ENCODE data around the gene DTWD2. TPM values are rescaled to one million over a fixed set of nuclear protein-coding genes. Genes with fewer than 3 reads are reported as not detected.
A peak's percentile ranks its signal among the peaks of the same experiment; 100 is the strongest.

Gene DTWD2
- total RNA-seq, result 1 to 10 TPM; 5.4 to 6.7 TPM

GRCh38 chr5:118987988-118988865 is at the start of gene DTWD2:
Gene DTWD2 (minus strand): TSS chr5:118988547. CDS start chr5:118988511, 36 bp downstream.
- CTCF ChIA-PET, result interaction anchor here (0.6 to 4.7 kb wide), 96 partner anchors 9 to 777 kb away, joined by 3 to 95 read pairs (median 5); partner anchors contain the start of genes DMXL1 and HSD17B4
- H3K4me1 Mint-ChIP-seq (ENCODE audit: low read depth), result peaks cover 27% of the 10 kb centered on the region
- peaks cover 3% of the 10 kb centered on the region for H3K9me3 Mint-ChIP-seq
- POLR2A ChIA-PET, result interaction anchor here (0.6 to 1.9 kb wide), 5 partner anchors 32 to 462 kb away, joined by 3 to 6 read pairs (median 3); no protein-coding TSS in a partner anchor
- intact Hi-C loops (cut with micrococcal nuclease), result loop anchor here (1.0 to 5.0 kb wide), 4 partner anchors 84 to 447 kb away; partner anchors contain the start of gene DMXL1
- TF ChIP-seq, protein P1, sequence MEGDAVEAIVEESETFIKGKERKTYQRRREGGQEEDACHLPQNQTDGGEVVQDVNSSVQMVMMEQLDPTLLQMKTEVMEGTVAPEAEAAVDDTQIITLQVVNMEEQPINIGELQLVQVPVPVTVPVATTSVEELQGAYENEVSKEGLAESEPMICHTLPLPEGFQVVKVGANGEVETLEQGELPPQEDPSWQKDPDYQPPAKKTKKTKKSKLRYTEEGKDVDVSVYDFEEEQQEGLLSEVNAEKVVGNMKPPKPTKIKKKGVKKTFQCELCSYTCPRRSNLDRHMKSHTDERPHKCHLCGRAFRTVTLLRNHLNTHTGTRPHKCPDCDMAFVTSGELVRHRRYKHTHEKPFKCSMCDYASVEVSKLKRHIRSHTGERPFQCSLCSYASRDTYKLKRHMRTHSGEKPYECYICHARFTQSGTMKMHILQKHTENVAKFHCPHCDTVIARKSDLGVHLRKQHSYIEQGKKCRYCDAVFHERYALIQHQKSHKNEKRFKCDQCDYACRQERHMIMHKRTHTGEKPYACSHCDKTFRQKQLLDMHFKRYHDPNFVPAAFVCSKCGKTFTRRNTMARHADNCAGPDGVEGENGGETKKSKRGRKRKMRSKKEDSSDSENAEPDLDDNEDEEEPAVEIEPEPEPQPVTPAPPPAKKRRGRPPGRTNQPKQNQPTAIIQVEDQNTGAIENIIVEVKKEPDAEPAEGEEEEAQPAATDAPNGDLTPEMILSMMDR (IDR thresholded peaks at IDR 0.05), result peak; percentile 99
- no peaks in the 10 kb centered on the region for H3K36me3 Mint-ChIP-seq (ENCODE audit: low read depth)
- H3K27ac Mint-ChIP-seq, result peak within 1 kb of the TSS; percentile 80
- ATAC-seq (peak; percentile 92), DNase-seq (peak; percentile 94)
- peak within 1 kb of the TSS; percentile 77 for H3K4me3 Mint-ChIP-seq
- no peaks in the 10 kb centered on the region for H3K27me3 Mint-ChIP-seq

- intact Hi-C loops (cut with micrococcal nuclease), result no loop called here
- POLR2A ChIA-PET, result no interaction called here
- peaks cover 9% of the 10 kb centered on the region for H3K4me1 Mint-ChIP-seq (ENCODE audit: low read depth)
- TF ChIP-seq, protein P1 (IDR thresholded peaks at IDR 0.05), result no peak
- no peak overlapping the region for H3K4me3 Mint-ChIP-seq
- H3K27ac Mint-ChIP-seq, result no peak overlapping the region
- H3K36me3 Mint-ChIP-seq (ENCODE audit: low read depth), result no peaks in the 10 kb centered on the region
- no peak for DNase-seq
- no peaks in the 10 kb centered on the region for H3K9me3 Mint-ChIP-seq
- H3K27me3 Mint-ChIP-seq, result no peaks in the 10 kb centered on the region
- CTCF ChIA-PET, result interaction anchor here (1.2 kb wide), 1 partner anchor 375 kb away, joined by 4 read pairs; no protein-coding TSS in a partner anchor
- no peak for ATAC-seq
Measured at GRCh38 chr5:119037496-119038215, 49.3 kb upstream of the DTWD2 start.

DNA sequence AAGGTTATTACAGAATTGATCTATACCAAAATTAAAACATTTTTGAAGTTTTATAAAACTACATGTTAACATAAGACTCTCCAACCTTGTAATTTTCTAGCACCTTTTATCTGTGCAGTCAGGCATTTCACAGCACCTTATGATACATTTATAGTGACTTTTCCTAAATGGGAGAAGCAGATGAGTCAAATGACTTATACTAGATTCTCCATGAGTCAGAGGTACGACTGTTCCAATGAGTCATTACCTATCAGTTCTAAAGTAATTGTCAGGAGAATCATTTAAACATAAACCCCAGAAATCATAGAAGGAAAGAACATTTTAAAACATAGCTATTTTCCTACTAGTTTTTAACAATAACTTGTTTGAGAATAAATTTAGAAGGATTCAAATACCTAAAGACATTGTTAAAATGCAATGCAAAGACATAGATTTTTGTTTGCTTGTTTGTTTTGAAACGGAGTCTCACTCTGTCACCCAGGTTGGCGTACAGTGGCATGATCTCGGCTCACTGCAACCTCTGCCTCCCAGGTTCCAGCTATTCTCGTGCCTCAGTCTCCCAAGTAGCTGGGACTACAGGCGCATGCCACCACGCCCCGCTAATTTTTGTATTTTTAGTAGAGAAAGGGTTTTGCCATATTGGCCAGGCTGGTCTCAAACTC is 47.9 kb upstream of the DTWD2 start:
- TF ChIP-seq, protein P1 (IDR thresholded peaks at IDR 0.05), result no peak
- ATAC-seq (peak; percentile 78), DNase-seq (no peak)
- CTCF ChIA-PET, result interaction anchor here (0.6 kb wide), 1 partner anchor 49 kb away, joined by 4 read pairs; no protein-coding TSS in a partner anchor
- Mint-ChIP-seq H3K27me3 (no peaks in the 10 kb centered on the region), H3K27ac (peak overlapping the region; percentile 14), H3K9me3 (no peaks in the 10 kb centered on the region), H3K4me3 (no peak overlapping the region), H3K4me1 (ENCODE audit: low read depth) (peaks cover 23% of the 10 kb centered on the region), H3K36me3 (ENCODE audit: low read depth) (no peaks in the 10 kb centered on the region)
- intact Hi-C loops (cut with micrococcal nuclease), result no loop called here
- POLR2A ChIA-PET, result interaction anchor here (0.7 kb wide), 1 partner anchor 51 kb away, joined by 4 read pairs; no protein-coding TSS in a partner anchor

DNA sequence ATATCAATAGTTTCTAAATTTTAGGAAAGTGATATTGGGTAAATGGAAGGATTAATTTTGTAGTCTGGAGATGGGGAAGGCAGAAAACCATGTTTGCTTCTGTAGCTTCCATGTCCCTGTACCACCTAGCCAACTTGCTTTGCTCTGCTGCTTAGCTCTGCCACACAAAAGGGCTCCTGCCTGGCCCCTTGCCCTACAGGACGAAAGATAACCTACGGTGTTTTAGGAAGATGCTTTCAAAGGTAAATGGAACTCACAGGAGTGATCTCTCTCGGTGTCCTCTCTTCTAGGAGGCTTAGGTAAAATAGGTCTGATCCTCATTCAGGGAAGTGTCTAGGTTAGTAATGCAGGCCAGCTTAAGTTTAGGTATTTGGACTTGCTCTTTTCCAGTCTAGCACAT is 44.8 kb upstream of the DTWD2 start:
- Mint-ChIP-seq H3K27me3 (no peaks in the 10 kb centered on the region), H3K27ac (no peak overlapping the region), H3K4me1 (ENCODE audit: low read depth) (peaks cover 31% of the 10 kb centered on the region), H3K9me3 (no peaks in the 10 kb centered on the region), H3K36me3 (ENCODE audit: low read depth) (no peaks in the 10 kb centered on the region), H3K4me3 (no peak overlapping the region)
- DNase-seq (no peak), ATAC-seq (no peak)
- POLR2A ChIA-PET, result interaction anchor here (1.4 kb wide), 1 partner anchor 45 kb away, joined by 6 read pairs; the partner anchor contains the start of gene DTWD2
- CTCF ChIA-PET, result interaction anchor here (1.2 to 4.4 kb wide), 4 partner anchors 11 to 402 kb away, joined by 4 to 28 read pairs (median 6); partner anchors contain the start of gene DTWD2
- TF ChIP-seq, protein P1 (IDR thresholded peaks at IDR 0.05), result no peak
- intact Hi-C loops (cut with micrococcal nuclease), result no loop called here
